ENCODE data around the gene RAB40B. TPM values are rescaled to one million over a fixed set of nuclear protein-coding genes. Genes with fewer than 3 reads are reported as not detected.
A peak's percentile ranks its signal among the peaks of the same experiment; 100 is the strongest.

RAB40B gene
- total and polyA plus RNA-seq, 8 donors, result 6.8 to 25.7 (median 19.5) TPM

DNA sequence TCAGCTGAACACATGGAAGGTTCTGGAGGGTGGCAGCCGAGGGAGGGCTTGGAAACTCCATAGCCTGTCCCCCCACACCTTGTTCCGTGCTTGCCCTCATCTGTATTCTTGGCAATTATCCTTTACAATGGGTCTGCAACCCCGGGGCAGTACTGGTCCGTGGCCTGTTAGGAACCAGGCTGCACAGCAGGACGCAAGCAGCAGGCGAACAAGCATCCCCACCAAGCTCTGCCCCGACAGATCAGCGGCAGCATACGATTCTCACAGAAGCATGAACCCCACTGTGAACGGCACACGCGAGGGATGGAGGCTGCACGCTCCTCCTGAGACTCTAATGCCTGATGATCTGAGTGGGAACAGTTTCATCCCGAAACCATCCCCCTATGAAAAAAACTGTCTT is 56.5 kb downstream of the RAB40B start:
- no peak for TF ChIP-seq CTCF (IDR thresholded peaks at IDR 0.05)
- DNase-seq (peak in 1 of 4 donors; percentile 39), ATAC-seq (no peak)
- Histone ChIP-seq H3K4me1 (peaks cover 5 to 19% of the 10 kb centered on the region in 2 donors), H3K27ac (no peak overlapping the region), H3K4me3 (no peak overlapping the region), H3K9me3 (peaks cover 0 to 6% of the 10 kb centered on the region in 2 donors), H3K27me3 (no peaks in the 10 kb centered on the region), H3K36me3 (peaks cover 0 to 69% of the 10 kb centered on the region in 2 donors)
- intact Hi-C loops (cut with DNase I), result no loop called here

GRCh38 chr17:82640036-82640435 is 58.5 kb downstream of the RAB40B start:
- TF ChIP-seq CTCF (IDR thresholded peaks at IDR 0.05), result no peak
- DNase-seq (peak in 1 of 4 donors; percentile 21), ATAC-seq (no peak)
- Histone ChIP-seq H3K27me3 (no peaks in the 10 kb centered on the region), H3K9me3 (peaks cover 0 to 9% of the 10 kb centered on the region in 2 donors), H3K4me1 (no peaks in the 10 kb centered on the region), H3K4me3 (no peak overlapping the region), H3K36me3 (peaks cover 0 to 74% of the 10 kb centered on the region in 2 donors), H3K27ac (no peak overlapping the region)
- intact Hi-C loops (cut with DNase I), result no loop called here

DNA sequence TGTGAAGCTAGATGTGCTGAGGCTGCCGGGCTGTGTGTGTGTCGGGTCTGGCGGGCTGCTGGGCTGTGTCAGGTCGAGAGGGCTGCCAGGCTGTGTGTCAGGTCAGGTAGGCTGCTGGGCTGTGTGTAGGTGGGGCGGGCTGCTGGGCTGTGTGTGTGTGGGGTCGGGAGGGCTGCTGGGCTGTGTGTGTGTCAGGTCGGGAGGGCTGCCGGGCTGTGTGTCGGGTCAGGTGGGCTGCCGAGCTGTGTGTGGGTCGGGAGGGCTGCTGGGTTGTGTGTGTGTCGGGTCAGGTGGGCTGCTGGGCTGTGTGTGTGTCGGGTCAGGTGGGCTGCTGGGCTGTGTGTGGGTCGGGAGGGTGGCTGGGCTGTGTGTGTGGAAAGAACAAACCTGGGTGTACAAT is 58.9 kb downstream of the RAB40B start:
- intact Hi-C loops (cut with DNase I), result no loop called here

GRCh38 chr17:82638183-82638773 is 60.2 kb downstream of the RAB40B start:
- ATAC-seq, result no peak
- H3K36me3 ChIP-seq, result peaks cover 0 to 68% of the 10 kb centered on the region in 2 donors
- H3K9me3 ChIP-seq, result peaks cover 0 to 9% of the 10 kb centered on the region in 2 donors
- H3K27ac ChIP-seq, result no peak overlapping the region
- no peak for DNase-seq
- no peak overlapping the region for H3K4me3 ChIP-seq
- H3K27me3 ChIP-seq, result no peaks in the 10 kb centered on the region
- no peak for TF ChIP-seq CTCF (IDR thresholded peaks at IDR 0.05)
- H3K4me1 ChIP-seq, result no peaks in the 10 kb centered on the region
- intact Hi-C loops (cut with DNase I), result no loop called here

More for the DNA sequence above, 58.9 kb downstream of the RAB40B start:
- Histone ChIP-seq H3K27me3 (no peaks in the 10 kb centered on the region), H3K9me3 (peaks cover 0 to 9% of the 10 kb centered on the region in 2 donors), H3K4me3 (no peak overlapping the region), H3K27ac (no peak overlapping the region), H3K4me1 (no peaks in the 10 kb centered on the region), H3K36me3 (peaks cover 0 to 72% of the 10 kb centered on the region in 2 donors)
- DNase-seq (peak in 1 of 4 donors; percentile 74), ATAC-seq (no peak)
- no peak for TF ChIP-seq CTCF (IDR thresholded peaks at IDR 0.05)

- Histone ChIP-seq H3K4me1 (no peaks in the 10 kb centered on the region), H3K27ac (no peak overlapping the region), H3K36me3 (peaks cover 0 to 68% of the 10 kb centered on the region in 2 donors), H3K9me3 (peaks cover 0 to 9% of the 10 kb centered on the region in 2 donors), H3K27me3 (no peaks in the 10 kb centered on the region), H3K4me3 (no peak overlapping the region)
- peak in 2 of 4 donors; percentile 1 to 62 for DNase-seq
- intact Hi-C loops (cut with DNase I), result no loop called here
- no peak for TF ChIP-seq CTCF (IDR thresholded peaks at IDR 0.05)
- ATAC-seq, result no peak
These were observed 61.6 kb downstream of the RAB40B start for GRCh38 chr17:82636626-82637598.
